Measurements from ENCODE around the gene CHST8. TPM values are rescaled to one million over a fixed set of nuclear protein-coding genes. Genes with fewer than 3 reads are reported as not detected.
A peak's percentile ranks its signal among the peaks of the same experiment; 100 is the strongest.

Gene CHST8
- total RNA-seq, 1 experiment from 2014 or later = 33.5 TPM

DNA sequence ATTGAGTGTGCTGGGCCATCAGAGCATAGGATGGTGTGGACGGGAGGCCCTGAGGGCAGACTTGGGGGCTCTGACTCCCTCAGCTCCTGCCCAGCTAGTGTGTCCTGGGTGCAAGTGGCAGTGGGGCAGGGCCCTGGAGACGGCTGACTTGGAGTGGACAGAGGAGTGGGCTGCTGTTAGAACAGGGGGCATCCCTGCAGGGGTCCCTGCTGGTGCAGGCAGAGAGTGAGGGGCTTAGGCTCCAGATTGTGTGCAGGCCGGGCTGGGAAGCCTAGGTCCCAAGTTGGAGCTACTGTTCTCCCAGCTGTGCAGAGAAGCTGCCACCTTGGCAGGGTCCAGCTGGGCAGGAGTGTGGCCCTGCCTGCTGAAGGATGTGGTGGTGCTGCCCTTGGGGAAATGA, 183.6 kb downstream of the CHST8 start:
- ATAC-seq (no peak), DNase-seq (ENCODE audit: low spot score) (no peak)
- ChIA-PET CTCF (no interaction called here), POLR2A (no interaction called here)
- Mint-ChIP-seq H3K9me3 (no peaks in the 10 kb centered on the region), H3K27me3 (ENCODE audit: low read depth) (no peaks in the 10 kb centered on the region), H3K27ac (no peak overlapping the region), H3K4me1 (peaks cover 2% of the 10 kb centered on the region), H3K4me3 (no peak overlapping the region), H3K36me3 (peaks cover 39% of the 10 kb centered on the region)
- no peak for TF ChIP-seq SOX15 (CRISPR knock-in tag; IDR thresholded peaks at IDR 0.05)
- no peak for TF ChIP-seq ZNF138 (CRISPR knock-in tag; conservative IDR thresholded peaks at IDR 0.05)
- TF ChIP-seq, protein P1, sequence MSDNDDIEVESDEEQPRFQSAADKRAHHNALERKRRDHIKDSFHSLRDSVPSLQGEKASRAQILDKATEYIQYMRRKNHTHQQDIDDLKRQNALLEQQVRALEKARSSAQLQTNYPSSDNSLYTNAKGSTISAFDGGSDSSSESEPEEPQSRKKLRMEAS (CRISPR knock-in tag; IDR thresholded peaks at IDR 0.05) = no peak
- TF ChIP-seq EMX1 (CRISPR knock-in tag; IDR thresholded peaks at IDR 0.05) = no peak
- TF ChIP-seq, protein P2, sequence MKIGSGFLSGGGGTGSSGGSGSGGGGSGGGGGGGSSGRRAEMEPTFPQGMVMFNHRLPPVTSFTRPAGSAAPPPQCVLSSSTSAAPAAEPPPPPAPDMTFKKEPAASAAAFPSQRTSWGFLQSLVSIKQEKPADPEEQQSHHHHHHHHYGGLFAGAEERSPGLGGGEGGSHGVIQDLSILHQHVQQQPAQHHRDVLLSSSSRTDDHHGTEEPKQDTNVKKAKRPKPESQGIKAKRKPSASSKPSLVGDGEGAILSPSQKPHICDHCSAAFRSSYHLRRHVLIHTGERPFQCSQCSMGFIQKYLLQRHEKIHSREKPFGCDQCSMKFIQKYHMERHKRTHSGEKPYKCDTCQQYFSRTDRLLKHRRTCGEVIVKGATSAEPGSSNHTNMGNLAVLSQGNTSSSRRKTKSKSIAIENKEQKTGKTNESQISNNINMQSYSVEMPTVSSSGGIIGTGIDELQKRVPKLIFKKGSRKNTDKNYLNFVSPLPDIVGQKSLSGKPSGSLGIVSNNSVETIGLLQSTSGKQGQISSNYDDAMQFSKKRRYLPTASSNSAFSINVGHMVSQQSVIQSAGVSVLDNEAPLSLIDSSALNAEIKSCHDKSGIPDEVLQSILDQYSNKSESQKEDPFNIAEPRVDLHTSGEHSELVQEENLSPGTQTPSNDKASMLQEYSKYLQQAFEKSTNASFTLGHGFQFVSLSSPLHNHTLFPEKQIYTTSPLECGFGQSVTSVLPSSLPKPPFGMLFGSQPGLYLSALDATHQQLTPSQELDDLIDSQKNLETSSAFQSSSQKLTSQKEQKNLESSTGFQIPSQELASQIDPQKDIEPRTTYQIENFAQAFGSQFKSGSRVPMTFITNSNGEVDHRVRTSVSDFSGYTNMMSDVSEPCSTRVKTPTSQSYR (CRISPR knock-in tag; IDR thresholded peaks at IDR 0.05) = no peak
- TF ChIP-seq NFYB (CRISPR knock-in tag; conservative IDR thresholded peaks at IDR 0.05; ENCODE audit: low read depth) = no peak
- TF ChIP-seq, protein P3, sequence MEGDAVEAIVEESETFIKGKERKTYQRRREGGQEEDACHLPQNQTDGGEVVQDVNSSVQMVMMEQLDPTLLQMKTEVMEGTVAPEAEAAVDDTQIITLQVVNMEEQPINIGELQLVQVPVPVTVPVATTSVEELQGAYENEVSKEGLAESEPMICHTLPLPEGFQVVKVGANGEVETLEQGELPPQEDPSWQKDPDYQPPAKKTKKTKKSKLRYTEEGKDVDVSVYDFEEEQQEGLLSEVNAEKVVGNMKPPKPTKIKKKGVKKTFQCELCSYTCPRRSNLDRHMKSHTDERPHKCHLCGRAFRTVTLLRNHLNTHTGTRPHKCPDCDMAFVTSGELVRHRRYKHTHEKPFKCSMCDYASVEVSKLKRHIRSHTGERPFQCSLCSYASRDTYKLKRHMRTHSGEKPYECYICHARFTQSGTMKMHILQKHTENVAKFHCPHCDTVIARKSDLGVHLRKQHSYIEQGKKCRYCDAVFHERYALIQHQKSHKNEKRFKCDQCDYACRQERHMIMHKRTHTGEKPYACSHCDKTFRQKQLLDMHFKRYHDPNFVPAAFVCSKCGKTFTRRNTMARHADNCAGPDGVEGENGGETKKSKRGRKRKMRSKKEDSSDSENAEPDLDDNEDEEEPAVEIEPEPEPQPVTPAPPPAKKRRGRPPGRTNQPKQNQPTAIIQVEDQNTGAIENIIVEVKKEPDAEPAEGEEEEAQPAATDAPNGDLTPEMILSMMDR (IDR thresholded peaks at IDR 0.05) = no peak
- TF ChIP-seq, protein P4, sequence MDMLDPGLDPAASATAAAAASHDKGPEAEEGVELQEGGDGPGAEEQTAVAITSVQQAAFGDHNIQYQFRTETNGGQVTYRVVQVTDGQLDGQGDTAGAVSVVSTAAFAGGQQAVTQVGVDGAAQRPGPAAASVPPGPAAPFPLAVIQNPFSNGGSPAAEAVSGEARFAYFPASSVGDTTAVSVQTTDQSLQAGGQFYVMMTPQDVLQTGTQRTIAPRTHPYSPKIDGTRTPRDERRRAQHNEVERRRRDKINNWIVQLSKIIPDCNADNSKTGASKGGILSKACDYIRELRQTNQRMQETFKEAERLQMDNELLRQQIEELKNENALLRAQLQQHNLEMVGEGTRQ (CRISPR knock-in tag; IDR thresholded peaks at IDR 0.05) = no peak
- TF ChIP-seq ZNF219 (CRISPR knock-in tag; IDR thresholded peaks at IDR 0.05; ENCODE audit: borderline replicate concordance) = no peak
- TF ChIP-seq, protein P5, sequence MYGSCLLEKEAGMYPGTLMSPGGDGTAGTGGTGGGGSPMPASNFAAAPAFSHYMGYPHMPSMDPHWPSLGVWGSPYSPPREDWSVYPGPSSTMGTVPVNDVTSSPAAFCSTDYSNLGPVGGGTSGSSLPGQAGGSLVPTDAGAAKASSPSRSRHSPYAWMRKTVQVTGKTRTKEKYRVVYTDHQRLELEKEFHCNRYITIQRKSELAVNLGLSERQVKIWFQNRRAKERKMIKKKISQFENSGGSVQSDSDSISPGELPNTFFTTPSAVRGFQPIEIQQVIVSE (CRISPR knock-in tag; IDR thresholded peaks at IDR 0.05; ENCODE audit: borderline replicate concordance) = no peak
- no peak for TF ChIP-seq NR1H2 (CRISPR knock-in tag; IDR thresholded peaks at IDR 0.05)
- TF ChIP-seq KAT7 (CRISPR knock-in tag; IDR thresholded peaks at IDR 0.05; ENCODE audit: borderline replicate concordance) = no peak
- TF ChIP-seq TEAD4 (CRISPR knock-in tag; IDR thresholded peaks at IDR 0.05) = no peak

DNA sequence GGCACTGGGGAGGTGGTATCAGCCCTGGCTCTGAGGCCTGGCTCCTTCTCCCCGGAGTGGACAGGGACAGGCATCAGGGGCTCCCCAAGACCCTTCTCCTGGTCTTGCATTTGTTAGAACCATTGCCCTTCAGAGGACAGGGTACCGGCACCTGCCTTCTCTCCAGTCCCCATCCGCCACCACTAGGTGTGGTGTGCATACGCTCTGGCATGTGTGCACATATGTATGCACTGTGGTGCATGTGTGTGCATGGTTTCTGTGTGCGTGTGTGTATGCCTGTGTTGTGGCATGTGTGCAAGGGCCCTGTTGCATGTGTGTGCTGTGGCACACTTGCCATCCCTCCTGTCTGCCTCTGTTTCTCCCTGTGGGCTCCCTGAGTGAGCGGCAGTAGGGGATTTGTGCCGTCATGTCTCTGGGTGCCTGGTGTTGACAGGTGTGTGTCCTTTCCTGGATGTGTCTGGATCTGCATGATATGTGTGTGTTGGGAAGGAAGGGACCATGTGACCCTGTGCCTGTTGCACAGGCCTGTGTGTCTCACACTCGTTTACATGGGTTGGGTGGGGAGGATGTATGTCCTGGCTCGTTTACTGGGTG, 184.2 kb downstream of the CHST8 start:
- CTCF ChIA-PET = interaction anchor here (1.4 kb wide), 1 partner anchor 11 kb away, joined by 5 read pairs; no protein-coding TSS in a partner anchor
- Mint-ChIP-seq H3K4me1 (no peaks in the 10 kb centered on the region; the same call in 1 of the 2 replicates), H3K9me3 (no peaks in the 10 kb centered on the region), H3K36me3 (peaks cover 37% of the 10 kb centered on the region), H3K27ac (peak overlapping the region; percentile 23; the same call in 1 of the 2 replicates), H3K4me3 (no peak overlapping the region), H3K27me3 (ENCODE audit: low read depth) (no peaks in the 10 kb centered on the region)
- DNase-seq (ENCODE audit: low spot score) = no peak
- no peak for ATAC-seq
- POLR2A ChIA-PET = no interaction called here
- TF ChIP-seq TCF7 (CRISPR knock-in tag; IDR thresholded peaks at IDR 0.05; ENCODE audit: low read depth) (no peak), NFATC4 (CRISPR knock-in tag; IDR thresholded peaks at IDR 0.05) (no peak), ZNF219 (CRISPR knock-in tag; IDR thresholded peaks at IDR 0.05; ENCODE audit: borderline replicate concordance) (no peak), CBFB (CRISPR knock-in tag; IDR thresholded peaks at IDR 0.05; ENCODE audit: low read depth) (no peak), IRF2 (CRISPR knock-in tag; IDR thresholded peaks at IDR 0.05; ENCODE audit: borderline replicate concordance, low read depth) (no peak), GABPB1 (CRISPR knock-in tag; IDR thresholded peaks at IDR 0.05) (no peak), EMX1 (CRISPR knock-in tag; IDR thresholded peaks at IDR 0.05) (no peak), PRRX2 (CRISPR knock-in tag; IDR thresholded peaks at IDR 0.05) (no peak), ZNF416 (CRISPR knock-in tag; IDR thresholded peaks at IDR 0.05) (no peak)
- TF ChIP-seq, protein P6, sequence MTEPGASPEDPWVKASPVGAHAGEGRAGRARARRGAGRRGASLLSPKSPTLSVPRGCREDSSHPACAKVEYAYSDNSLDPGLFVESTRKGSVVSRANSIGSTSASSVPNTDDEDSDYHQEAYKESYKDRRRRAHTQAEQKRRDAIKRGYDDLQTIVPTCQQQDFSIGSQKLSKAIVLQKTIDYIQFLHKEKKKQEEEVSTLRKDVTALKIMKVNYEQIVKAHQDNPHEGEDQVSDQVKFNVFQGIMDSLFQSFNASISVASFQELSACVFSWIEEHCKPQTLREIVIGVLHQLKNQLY (CRISPR knock-in tag; IDR thresholded peaks at IDR 0.05) = no peak
- TF ChIP-seq, protein P5 (CRISPR knock-in tag; IDR thresholded peaks at IDR 0.05; ENCODE audit: borderline replicate concordance) = no peak
- TF ChIP-seq, protein P7, sequence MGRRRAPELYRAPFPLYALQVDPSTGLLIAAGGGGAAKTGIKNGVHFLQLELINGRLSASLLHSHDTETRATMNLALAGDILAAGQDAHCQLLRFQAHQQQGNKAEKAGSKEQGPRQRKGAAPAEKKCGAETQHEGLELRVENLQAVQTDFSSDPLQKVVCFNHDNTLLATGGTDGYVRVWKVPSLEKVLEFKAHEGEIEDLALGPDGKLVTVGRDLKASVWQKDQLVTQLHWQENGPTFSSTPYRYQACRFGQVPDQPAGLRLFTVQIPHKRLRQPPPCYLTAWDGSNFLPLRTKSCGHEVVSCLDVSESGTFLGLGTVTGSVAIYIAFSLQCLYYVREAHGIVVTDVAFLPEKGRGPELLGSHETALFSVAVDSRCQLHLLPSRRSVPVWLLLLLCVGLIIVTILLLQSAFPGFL (CRISPR knock-in tag; IDR thresholded peaks at IDR 0.05; ENCODE audit: borderline replicate concordance) = no peak
- TF ChIP-seq, protein P8, sequence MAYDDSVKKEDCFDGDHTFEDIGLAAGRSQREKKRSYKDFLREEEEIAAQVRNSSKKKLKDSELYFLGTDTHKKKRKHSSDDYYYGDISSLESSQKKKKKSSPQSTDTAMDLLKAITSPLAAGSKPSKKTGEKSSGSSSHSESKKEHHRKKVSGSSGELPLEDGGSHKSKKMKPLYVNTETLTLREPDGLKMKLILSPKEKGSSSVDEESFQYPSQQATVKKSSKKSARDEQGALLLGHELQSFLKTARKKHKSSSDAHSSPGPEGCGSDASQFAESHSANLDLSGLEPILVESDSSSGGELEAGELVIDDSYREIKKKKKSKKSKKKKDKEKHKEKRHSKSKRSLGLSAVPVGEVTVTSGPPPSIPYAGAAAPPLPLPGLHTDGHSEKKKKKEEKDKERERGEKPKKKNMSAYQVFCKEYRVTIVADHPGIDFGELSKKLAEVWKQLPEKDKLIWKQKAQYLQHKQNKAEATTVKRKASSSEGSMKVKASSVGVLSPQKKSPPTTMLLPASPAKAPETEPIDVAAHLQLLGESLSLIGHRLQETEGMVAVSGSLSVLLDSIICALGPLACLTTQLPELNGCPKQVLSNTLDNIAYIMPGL (CRISPR knock-in tag; IDR thresholded peaks at IDR 0.05) = no peak

All from WTC11 (cell line).